Measurements from ENCODE around the gene ARSD.

ARSD gene

DNA sequence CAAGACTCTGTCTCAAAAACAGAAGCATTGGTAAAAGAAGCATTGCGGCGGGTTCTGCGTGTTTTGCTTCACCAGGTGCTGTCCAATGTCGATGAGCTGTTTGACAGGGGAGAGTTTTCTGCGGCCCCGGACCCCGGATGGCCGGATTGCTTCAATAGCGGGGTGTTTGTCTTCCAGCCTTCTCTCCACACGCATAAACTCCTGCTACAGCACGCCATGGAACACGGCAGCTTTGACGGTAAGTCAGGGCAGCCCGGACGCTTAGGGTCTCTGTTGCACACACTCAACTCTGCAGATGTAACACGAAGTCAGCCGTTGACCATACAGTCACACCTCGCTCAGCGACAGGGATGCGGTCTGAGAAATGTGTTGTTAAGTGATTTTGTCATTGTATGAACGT is 74.2 kb downstream of the ARSD start:
- Histone ChIP-seq H3K9me3 (ENCODE audit: low read depth, low read length) (no peaks in the 10 kb centered on the region), H3K36me3 (ENCODE audit: insufficient read depth, low read length) (peaks cover 36% of the 10 kb centered on the region; the same call in 1 of the 2 replicates), H3K4me3 (no peak overlapping the region), H3K27ac (no peak overlapping the region), H3K9ac (ENCODE audit: insufficient read length) (no peak overlapping the region)
- TF ChIP-seq FOXP2 (optimal IDR thresholded peaks at IDR 0.05; ENCODE audit: control extremely low read depth, extremely low read length, insufficient read depth): no peak
- TF ChIP-seq POLR2AphosphoS5 (IDR thresholded peaks at IDR 0.05; ENCODE audit: borderline replicate concordance, low read depth, low read length): no peak
- no peak for TF ChIP-seq EZH2 (IDR thresholded peaks at IDR 0.05)
- no peak for DNase-seq (ENCODE audit: low read depth, low spot score)

Data from SK-N-MC (cell line).